HG02759 (cell line): ENCODE measurements around the gene EML4.
"Not testable (repeated sequence)": the region's sequence is repeated elsewhere in the genome, so short reads cannot be mapped to it uniquely, and the experiment has no call there.

Experiments used
- ATAC-seq: cut with Tn5 transposase; IDR thresholded peaks from one replicate; pipeline ENCODE4 v1.9.1; 2021; ENCODE audit warnings: mild to moderate bottlenecking, moderate library complexity; ENCODE audit not compliant: unreplicated experiment

Gene EML4

GRCh38 chr2:42250925-42251324, 81.8 kb downstream of the EML4 start:
- ATAC-seq, result no peak

GRCh38 chr2:42252464-42252863, 83.3 kb downstream of the EML4 start:
- ATAC-seq, result no peak

GRCh38 chr2:42254186-42254895, 85.2 kb downstream of the EML4 start:
- no peak for ATAC-seq

- peak; percentile 88 for ATAC-seq
Measured at GRCh38 chr2:42256505-42256904, 87.4 kb downstream of the EML4 start.

GRCh38 chr2:42261518-42262195, 92.5 kb downstream of the EML4 start:
- ATAC-seq, result no peak

GRCh38 chr2:42266236-42266635, 97.1 kb downstream of the EML4 start:
- no peak for ATAC-seq

GRCh38 chr2:42267530-42267929, 98.4 kb downstream of the EML4 start:
- no peak for ATAC-seq

- no peak for ATAC-seq
Measured at GRCh38 chr2:42268528-42269151, 99.5 kb downstream of the EML4 start.

GRCh38 chr2:42270757-42271156, 101.6 kb downstream of the EML4 start:
- no peak for ATAC-seq

GRCh38 chr2:42271246-42271645, 102.1 kb downstream of the EML4 start:
- not testable (repeated sequence) for ATAC-seq

GRCh38 chr2:42274863-42275262, 105.7 kb downstream of the EML4 start:
- ATAC-seq, result no peak

- ATAC-seq, result no peak
Measured at GRCh38 chr2:42281416-42282081, 112.4 kb downstream of the EML4 start.

- ATAC-seq, result no peak
Measured at GRCh38 chr2:42284019-42284418, 114.9 kb downstream of the EML4 start.

- ATAC-seq, result no peak
Measured at GRCh38 chr2:42286268-42286946, 117.3 kb downstream of the EML4 start.

- no peak for ATAC-seq
Measured at GRCh38 chr2:42288811-42289210, 119.7 kb downstream of the EML4 start.

GRCh38 chr2:42289222-42289621, 120.1 kb downstream of the EML4 start:
- ATAC-seq, result no peak

- no peak for ATAC-seq
Measured at GRCh38 chr2:42290005-42290404, 120.9 kb downstream of the EML4 start.

- ATAC-seq, result no peak
Measured at GRCh38 chr2:42293019-42293418, 123.9 kb downstream of the EML4 start.

- ATAC-seq, result peak; percentile 76
Measured at GRCh38 chr2:42296226-42296625, 127.1 kb downstream of the EML4 start.

- ATAC-seq, result no peak
Measured at GRCh38 chr2:42297322-42297936, 128.3 kb downstream of the EML4 start.

GRCh38 chr2:42298132-42298531, 129.0 kb downstream of the EML4 start:
- no peak for ATAC-seq
